Ascending aorta (tissue), 2 donors: ENCODE results near the gene ABCC1. TPM values are rescaled to one million over a fixed set of nuclear protein-coding genes. Genes with fewer than 3 reads are reported as not detected.

Experiments
- DNase-seq, 2 donors: peaks; one replicate each; pipeline ENCODE4 v3.0.0-alpha.2; 2019; ENCODE audit warnings: low spot score in 2 of 2
- H3K27ac ChIP-seq, 2 donors: fragments of 200-600 bp; sonication (generic); one replicate each; pipeline ENCODE4 v1.5.1; 2016 to 2017; ENCODE audit warnings: mild to moderate bottlenecking in 1 of 2
- H3K27me3 ChIP-seq: fragments of 200-600 bp; sonication (generic); one replicate; pipeline ENCODE4 v1.5.1; 2017
- H3K36me3 ChIP-seq, 2 donors: fragments of 200-600 bp; sonication (generic); one replicate each; pipeline ENCODE4 v1.5.1; 2016
- H3K4me1 ChIP-seq, 2 donors: fragments of 200-600 bp; sonication (generic); one replicate each; pipeline ENCODE4 v1.5.1; 2016 to 2017; ENCODE audit warnings: mild to moderate bottlenecking in 1 of 2
- H3K4me3 ChIP-seq, 2 donors: fragments of 200-600 bp; sonication (generic); one replicate each; pipeline ENCODE4 v1.5.1; 2016 to 2017; ENCODE audit warnings: mild to moderate bottlenecking in 1 of 2
- H3K9me3 ChIP-seq, 2 donors: fragments of 200-600 bp; sonication (generic); one replicate each; pipeline ENCODE4 v1.5.1; 2016
- intact Hi-C: fragments of 100-400 bp; cut with DNase I; formaldehyde crosslinking; loops from one replicate; pipeline ENCODE4 v1.15.1; 2023
- total RNA-seq: library from RNA; depleted of rRNA; stranded (reverse); fragments of >200 nt; gene quantifications from one replicate; pipeline ENCODE4 v1.1.0, GENCODE V29; 2016
- TF ChIP-seq, protein P1 (sequence below), 3 experiments: fragments of 200-600 bp in 2 of 3; fragments of 450-650 bp in 1 of 3; sonication (generic) in 2 of 3; IDR thresholded peaks; one replicate each; pipeline ENCODE4 v1.5.1; 2016 to 2019; ENCODE audit warnings: antibody characterized with exemption in 3 of 3, mild to moderate bottlenecking in 1 of 3, moderate library complexity in 1 of 3

ABCC1 gene
- total RNA-seq, 1 donor from 2014 or later = 144 TPM

GRCh38 chr16:15958703-15959348, 9.4 kb downstream of the ABCC1 start:
- DNase-seq = no peak
- no peak overlapping the region for H3K4me3 ChIP-seq
- no peaks in the 10 kb centered on the region for H3K9me3 ChIP-seq
- no peaks in the 10 kb centered on the region for H3K27me3 ChIP-seq
- TF ChIP-seq, protein P1, sequence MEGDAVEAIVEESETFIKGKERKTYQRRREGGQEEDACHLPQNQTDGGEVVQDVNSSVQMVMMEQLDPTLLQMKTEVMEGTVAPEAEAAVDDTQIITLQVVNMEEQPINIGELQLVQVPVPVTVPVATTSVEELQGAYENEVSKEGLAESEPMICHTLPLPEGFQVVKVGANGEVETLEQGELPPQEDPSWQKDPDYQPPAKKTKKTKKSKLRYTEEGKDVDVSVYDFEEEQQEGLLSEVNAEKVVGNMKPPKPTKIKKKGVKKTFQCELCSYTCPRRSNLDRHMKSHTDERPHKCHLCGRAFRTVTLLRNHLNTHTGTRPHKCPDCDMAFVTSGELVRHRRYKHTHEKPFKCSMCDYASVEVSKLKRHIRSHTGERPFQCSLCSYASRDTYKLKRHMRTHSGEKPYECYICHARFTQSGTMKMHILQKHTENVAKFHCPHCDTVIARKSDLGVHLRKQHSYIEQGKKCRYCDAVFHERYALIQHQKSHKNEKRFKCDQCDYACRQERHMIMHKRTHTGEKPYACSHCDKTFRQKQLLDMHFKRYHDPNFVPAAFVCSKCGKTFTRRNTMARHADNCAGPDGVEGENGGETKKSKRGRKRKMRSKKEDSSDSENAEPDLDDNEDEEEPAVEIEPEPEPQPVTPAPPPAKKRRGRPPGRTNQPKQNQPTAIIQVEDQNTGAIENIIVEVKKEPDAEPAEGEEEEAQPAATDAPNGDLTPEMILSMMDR (IDR thresholded peaks at IDR 0.05) = no peak
- H3K4me1 ChIP-seq = peaks cover 21 to 35% of the 10 kb centered on the region in 2 donors
- H3K27ac ChIP-seq = no peak overlapping the region
- H3K36me3 ChIP-seq = no peaks in the 10 kb centered on the region
- intact Hi-C loops = no loop called here

- Histone ChIP-seq H3K27me3 (no peaks in the 10 kb centered on the region), H3K9me3 (no peaks in the 10 kb centered on the region), H3K36me3 (no peaks in the 10 kb centered on the region), H3K27ac (peak overlapping the region; percentile 3 to 34), H3K4me3 (no peak overlapping the region), H3K4me1 (peaks cover 11 to 30% of the 10 kb centered on the region in 2 donors)
- intact Hi-C loops = no loop called here
- TF ChIP-seq, protein P1 (IDR thresholded peaks at IDR 0.05) = no peak
- DNase-seq = no peak
These were observed 10.9 kb downstream of the ABCC1 start for GRCh38 chr16:15960124-15960971.

GRCh38 chr16:15961060-15961511, 11.7 kb downstream of the ABCC1 start:
- no peaks in the 10 kb centered on the region for H3K36me3 ChIP-seq
- H3K27ac ChIP-seq = peak overlapping the region; percentile 3 to 33
- no peaks in the 10 kb centered on the region for H3K9me3 ChIP-seq
- peaks cover 7 to 33% of the 10 kb centered on the region in 2 donors for H3K4me1 ChIP-seq
- DNase-seq = no peak
- TF ChIP-seq, protein P1 (IDR thresholded peaks at IDR 0.05) = no peak
- intact Hi-C loops = no loop called here
- no peaks in the 10 kb centered on the region for H3K27me3 ChIP-seq
- no peak overlapping the region for H3K4me3 ChIP-seq

GRCh38 chr16:15961571-15962090, 12.2 kb downstream of the ABCC1 start:
- TF ChIP-seq, protein P1 (IDR thresholded peaks at IDR 0.05) = no peak
- no peak for DNase-seq
- intact Hi-C loops = no loop called here
- Histone ChIP-seq H3K4me3 (no peak overlapping the region), H3K27ac (peak overlapping the region in 1 of 2 donors; percentile 33), H3K27me3 (no peaks in the 10 kb centered on the region), H3K9me3 (no peaks in the 10 kb centered on the region), H3K4me1 (peaks cover 9 to 35% of the 10 kb centered on the region in 2 donors), H3K36me3 (no peaks in the 10 kb centered on the region)

- intact Hi-C loops = no loop called here
- H3K4me3 ChIP-seq = peak overlapping the region in 1 of 2 donors; percentile 24
These were observed 14.0 kb downstream of the ABCC1 start for GRCh38 chr16:15963307-15963910.

More at GRCh38 chr16:15963307-15963910, 14.0 kb downstream of the ABCC1 start:
- peak overlapping the region; percentile 59 to 69 for H3K27ac ChIP-seq
- H3K27me3 ChIP-seq = no peaks in the 10 kb centered on the region
- H3K36me3 ChIP-seq = no peaks in the 10 kb centered on the region
- peaks cover 14 to 42% of the 10 kb centered on the region in 2 donors for H3K4me1 ChIP-seq
- TF ChIP-seq, protein P1 (IDR thresholded peaks at IDR 0.05) = no peak
- H3K9me3 ChIP-seq = no peaks in the 10 kb centered on the region
- no peak for DNase-seq
